H9 (cell line): ENCODE measurements around the gene MOAP1. TPM values are rescaled to one million over a fixed set of nuclear protein-coding genes. Genes with fewer than 3 reads are reported as not detected.

Source experiments
- DNase-seq: peaks from one replicate; pipeline ENCODE4 v3.0.0-alpha.2; 2017
- H2AFZ ChIP-seq: one replicate; pipeline ENCODE4 v1.6.1; 2013; ENCODE audit warnings: mild to moderate bottlenecking, low read length, control low read depth, moderate library complexity
- H2AK5ac ChIP-seq: 2 replicates; pipeline ENCODE4 v1.6.1; 2013; ENCODE audit warnings: low read length, control low read depth, mixed read lengths; ENCODE audit not compliant: insufficient read length
- H2BK120ac ChIP-seq: one replicate; pipeline ENCODE4 v1.6.1; 2013; ENCODE audit warnings: low read depth, mild to moderate bottlenecking, low read length, control low read depth, inconsistent platforms; ENCODE audit not compliant: poor library complexity, severe bottlenecking
- H2BK12ac ChIP-seq: 2 replicates; pipeline ENCODE4 v1.6.1; 2013; ENCODE audit warnings: low read length, control low read depth, mixed read lengths, low read depth; ENCODE audit not compliant: insufficient read length
- H2BK15ac ChIP-seq: 2 replicates; pipeline ENCODE4 v1.6.1; 2013; ENCODE audit warnings: low read depth, low read length, control low read depth
- H2BK20ac ChIP-seq: one replicate; pipeline ENCODE4 v1.6.1; 2013; ENCODE audit warnings: low read depth, mild to moderate bottlenecking, low read length, control low read depth, inconsistent platforms; ENCODE audit not compliant: poor library complexity, severe bottlenecking
- H2BK5ac ChIP-seq: 2 replicates; pipeline ENCODE4 v1.6.1; 2013; ENCODE audit warnings: low read length, control low read depth, mixed read lengths; ENCODE audit not compliant: insufficient read length
- H3K14ac ChIP-seq: 2 replicates; pipeline ENCODE4 v1.6.1; 2013; ENCODE audit warnings: low read length, control low read depth; ENCODE audit not compliant: insufficient read depth
- H3K18ac ChIP-seq: 2 replicates; pipeline ENCODE4 v1.6.1; 2013; ENCODE audit warnings: low read depth, mild to moderate bottlenecking, mixed read lengths, low read length, control low read depth; ENCODE audit not compliant: insufficient read length
- H3K23ac ChIP-seq: 2 replicates; pipeline ENCODE4 v1.6.1; 2013; ENCODE audit warnings: low read length, control low read depth, mixed read lengths, low read depth; ENCODE audit not compliant: insufficient read length
- H3K23me2 ChIP-seq: 2 replicates; pipeline ENCODE4 v1.6.1; 2013; ENCODE audit warnings: low read depth, mild to moderate bottlenecking, mixed read lengths, low read length, control low read depth; ENCODE audit not compliant: insufficient read length, poor library complexity, severe bottlenecking
- H3K27ac ChIP-seq: 2 replicates; pipeline ENCODE4 v1.5.1; 2013; ENCODE audit warnings: low read length, control low read depth, mixed read lengths, low read depth; ENCODE audit not compliant: insufficient read length
- H3K27me3 ChIP-seq: 2 replicates; pipeline ENCODE4 v1.6.1; 2013; ENCODE audit warnings: low read length, control low read depth, inconsistent platforms; ENCODE audit not compliant: insufficient read depth
- H3K4ac ChIP-seq: 2 replicates; pipeline ENCODE4 v1.6.1; 2013; ENCODE audit warnings: low read depth, mild to moderate bottlenecking, control low read depth, inconsistent platforms, low read length, moderate library complexity
- H3K4me1 ChIP-seq: 2 replicates; pipeline ENCODE4 v1.6.1; 2013; ENCODE audit warnings: low read length, control low read depth, inconsistent platforms; ENCODE audit not compliant: insufficient read depth
- H3K4me2 ChIP-seq: 2 replicates; pipeline ENCODE4 v1.6.1; 2013; ENCODE audit warnings: low read length, control low read depth, mixed read lengths; ENCODE audit not compliant: insufficient read length, insufficient read depth
- H3K56ac ChIP-seq: 2 replicates; pipeline ENCODE4 v1.6.1; 2013; ENCODE audit warnings: low read depth, mild to moderate bottlenecking, mixed read lengths, low read length, control low read depth; ENCODE audit not compliant: insufficient read length
- H3K79me1 ChIP-seq: 2 replicates; pipeline ENCODE4 v1.6.1; 2013; ENCODE audit warnings: low read depth, mild to moderate bottlenecking, moderate library complexity, low read length, control low read depth, inconsistent platforms; ENCODE audit not compliant: insufficient read depth, poor library complexity, severe bottlenecking
- H3K79me2 ChIP-seq: 2 replicates; pipeline ENCODE4 v1.6.1; 2013; ENCODE audit warnings: low read length, control low read depth, inconsistent platforms; ENCODE audit not compliant: insufficient read depth
- H3K9ac ChIP-seq: 2 replicates; pipeline ENCODE4 v1.6.1; 2013; ENCODE audit warnings: low read length, control low read depth, mixed read lengths; ENCODE audit not compliant: insufficient read length; ENCODE audit errors: extremely low read depth
- H3K9me3 ChIP-seq: one replicate; pipeline ENCODE4 v1.6.1; 2013; ENCODE audit warnings: low read depth, low read length, inconsistent platforms; ENCODE audit not compliant: control insufficient read depth
- H3T11ph ChIP-seq: one replicate; pipeline ENCODE4 v1.6.1; 2013; ENCODE audit warnings: mild to moderate bottlenecking, low read length, control low read depth, inconsistent platforms
- H4K20me1 ChIP-seq: one replicate; pipeline ENCODE4 v1.6.1; 2013; ENCODE audit not compliant: control insufficient read depth, insufficient read length, insufficient read depth
- H4K5ac ChIP-seq: 2 replicates; pipeline ENCODE4 v1.6.1; 2013; ENCODE audit warnings: low read depth, mild to moderate bottlenecking, mixed read lengths, low read length, control low read depth; ENCODE audit not compliant: insufficient read length
- H4K8ac ChIP-seq: replicated peaks from 2 replicates; pipeline ENCODE4 v1.6.1; 2013; ENCODE audit warnings: low read length, control low read depth, mixed read lengths, low read depth; ENCODE audit not compliant: insufficient read length
- H4K91ac ChIP-seq: 2 replicates; pipeline ENCODE4 v1.6.1; 2013; ENCODE audit warnings: low read depth, mild to moderate bottlenecking, moderate library complexity, mixed read lengths, low read length, control low read depth; ENCODE audit not compliant: insufficient read length
- H3K27ac Mint-ChIP-seq, 3 experiments: 2 replicates in 2 of 3; 3 replicates in 1 of 3; pipeline ENCODE4 v1.8.0; 2020 to 2021; ENCODE audit warnings: mixed read lengths in 3 of 3, mild to moderate bottlenecking in 1 of 3, moderate library complexity in 1 of 3
- H3K27me3 Mint-ChIP-seq: 2 replicates; pipeline ENCODE4 v1.8.0; 2021; ENCODE audit warnings: low read depth, mild to moderate bottlenecking, moderate library complexity, mixed read lengths
- H3K36me3 Mint-ChIP-seq, 3 experiments: 2 replicates in 2 of 3; 3 replicates in 1 of 3; pipeline ENCODE4 v1.8.0; 2020 to 2021; ENCODE audit warnings: low read depth in 3 of 3, mixed read lengths in 3 of 3; ENCODE audit not compliant: insufficient read depth in 1 of 3
- H3K4me1 Mint-ChIP-seq, 2 experiments: 2 replicates each; pipeline ENCODE4 v1.8.0; 2020; ENCODE audit warnings: mixed read lengths in 2 of 2
- H3K4me3 Mint-ChIP-seq, 2 experiments: 2 replicates in 1 of 2; 3 replicates in 1 of 2; pipeline ENCODE4 v1.8.0; 2020 to 2021; ENCODE audit warnings: mild to moderate bottlenecking in 2 of 2, mixed read lengths in 2 of 2, moderate library complexity in 1 of 2
- H3K9me3 Mint-ChIP-seq, 2 experiments: 2 replicates in 1 of 2; 3 replicates in 1 of 2; pipeline ENCODE4 v1.8.0; 2020; ENCODE audit warnings: mild to moderate bottlenecking in 2 of 2, mixed read lengths in 2 of 2, moderate library complexity in 1 of 2
- WGBS: extraction: QIAGEN DNeasy Blood & Tissue Kit; methylation state at CpG from one replicate; pipeline ENCODE4 v1.1.7; 2013; ENCODE audit warnings: missing lambda C conversion rate, low lambda C conversion rate, mixed read lengths; ENCODE audit not compliant: insufficient read length; ENCODE audit errors: extremely low coverage; 5-methylcytosine and 5-hydroxymethylcytosine counted together
- total RNA-seq: library from RNA; stranded (reverse); gene quantifications from 2 replicates; pipeline ENCODE4 v1.2.1, GENCODE V29; 2021
- TF ChIP-seq, protein P1 (sequence below): fragments of 200-600 bp; sonication (generic); conservative IDR thresholded peaks from 3 replicates; pipeline ENCODE4 v1.8.0; 2021; ENCODE audit warnings: antibody characterized with exemption, mild to moderate bottlenecking

Gene MOAP1
- total RNA-seq, 1 experiment from 2014 or later: 13.6 TPM

- no peak overlapping the region for H3K4me2 ChIP-seq
- H3K27ac Mint-ChIP-seq: peak overlapping the region in 1 of 3 experiments; percentile 91; a peak in 2 of 7 replicates
- H3K79me2 ChIP-seq: no peaks in the 10 kb centered on the region
These were observed 47.5 kb upstream of the MOAP1 start for GRCh38 chr14:93232159-93232558.

More at GRCh38 chr14:93232159-93232558, 47.5 kb upstream of the MOAP1 start:
- Histone ChIP-seq H4K5ac (no peak overlapping the region), H3K56ac (no peak overlapping the region), H3K18ac (no peak overlapping the region), H3K27ac (no peak overlapping the region), H3K23me2 (no peaks in the 10 kb centered on the region), H3K79me1 (no peaks in the 10 kb centered on the region), H3K27me3 (no peaks in the 10 kb centered on the region), H3K4me1 (no peaks in the 10 kb centered on the region), H2BK20ac (no peak overlapping the region), H2AK5ac (no peak overlapping the region), H2BK12ac (no peak overlapping the region), H3K23ac (no peak overlapping the region), H4K20me1 (no peaks in the 10 kb centered on the region), H4K91ac (no peak overlapping the region), H2AFZ (no peak overlapping the region), H3K9ac (no peak overlapping the region), H2BK5ac (no peak overlapping the region), H2BK120ac (no peak overlapping the region), H4K8ac (no peak overlapping the region), H3K9me3 (no peaks in the 10 kb centered on the region), H2BK15ac (no peak overlapping the region), H3K4ac (no peak overlapping the region), H3K14ac (no peak overlapping the region), H3T11ph (no peak overlapping the region)
- H3K9me3 Mint-ChIP-seq: no peaks in the 10 kb centered on the region
- WGBS: no CpG with 5 or more reads among the region's 17 CpGs
- H3K4me3 Mint-ChIP-seq: no peak overlapping the region
- peaks cover 8 to 21% (median 15%) of the 10 kb centered on the region in 3 experiments; a peak in 6 of 7 replicates for H3K36me3 Mint-ChIP-seq
- TF ChIP-seq, protein P1, sequence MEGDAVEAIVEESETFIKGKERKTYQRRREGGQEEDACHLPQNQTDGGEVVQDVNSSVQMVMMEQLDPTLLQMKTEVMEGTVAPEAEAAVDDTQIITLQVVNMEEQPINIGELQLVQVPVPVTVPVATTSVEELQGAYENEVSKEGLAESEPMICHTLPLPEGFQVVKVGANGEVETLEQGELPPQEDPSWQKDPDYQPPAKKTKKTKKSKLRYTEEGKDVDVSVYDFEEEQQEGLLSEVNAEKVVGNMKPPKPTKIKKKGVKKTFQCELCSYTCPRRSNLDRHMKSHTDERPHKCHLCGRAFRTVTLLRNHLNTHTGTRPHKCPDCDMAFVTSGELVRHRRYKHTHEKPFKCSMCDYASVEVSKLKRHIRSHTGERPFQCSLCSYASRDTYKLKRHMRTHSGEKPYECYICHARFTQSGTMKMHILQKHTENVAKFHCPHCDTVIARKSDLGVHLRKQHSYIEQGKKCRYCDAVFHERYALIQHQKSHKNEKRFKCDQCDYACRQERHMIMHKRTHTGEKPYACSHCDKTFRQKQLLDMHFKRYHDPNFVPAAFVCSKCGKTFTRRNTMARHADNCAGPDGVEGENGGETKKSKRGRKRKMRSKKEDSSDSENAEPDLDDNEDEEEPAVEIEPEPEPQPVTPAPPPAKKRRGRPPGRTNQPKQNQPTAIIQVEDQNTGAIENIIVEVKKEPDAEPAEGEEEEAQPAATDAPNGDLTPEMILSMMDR: no peak
- peaks cover 2 to 8% of the 10 kb centered on the region in 2 experiments; a peak in 3 of 4 replicates for H3K4me1 Mint-ChIP-seq
- no peak for DNase-seq
- H3K27me3 Mint-ChIP-seq: no peaks in the 10 kb centered on the region
